Retinal pigment epithelial cell (primary cell): ENCODE results near the gene UGT1A8.

ENCODE experiments used
- DNase-seq: peaks from one replicate; pipeline ENCODE4 v3.0.0-alpha.2; 2010; ENCODE audit warnings: low read depth
- H3K4me3 ChIP-seq: 2 replicates; pipeline ENCODE4 v1.5.1; 2011; ENCODE audit warnings: mild to moderate bottlenecking, low read length, control low read depth, moderate library complexity
- TF ChIP-seq, protein P1 (sequence below): conservative IDR thresholded peaks from 2 replicates; pipeline ENCODE4 v1.5.1; 2011; ENCODE audit warnings: low read depth, low read length, control low read depth, inconsistent platforms

Gene UGT1A8

DNA sequence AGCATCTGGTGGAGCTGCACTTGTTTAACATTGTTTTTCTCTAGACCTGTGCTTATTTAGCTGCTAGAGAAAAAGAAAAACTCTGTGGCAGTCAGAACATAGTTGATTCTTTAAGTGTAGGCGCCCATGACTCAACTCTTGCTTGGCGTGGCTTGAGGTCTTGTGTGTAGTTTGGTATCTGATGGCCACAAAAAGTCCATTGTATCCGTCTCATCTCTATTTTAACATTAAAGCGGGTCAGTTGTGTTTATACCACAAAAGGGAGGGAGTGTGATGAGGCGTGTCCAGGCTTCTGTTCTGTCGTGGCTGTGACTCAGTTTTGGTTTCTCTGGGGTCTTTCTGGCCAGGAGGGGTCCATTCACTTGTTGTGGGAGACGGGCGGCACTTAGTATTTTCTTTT lies 24.2 kb upstream of the UGT1A8 start:
- TF ChIP-seq, protein P1, sequence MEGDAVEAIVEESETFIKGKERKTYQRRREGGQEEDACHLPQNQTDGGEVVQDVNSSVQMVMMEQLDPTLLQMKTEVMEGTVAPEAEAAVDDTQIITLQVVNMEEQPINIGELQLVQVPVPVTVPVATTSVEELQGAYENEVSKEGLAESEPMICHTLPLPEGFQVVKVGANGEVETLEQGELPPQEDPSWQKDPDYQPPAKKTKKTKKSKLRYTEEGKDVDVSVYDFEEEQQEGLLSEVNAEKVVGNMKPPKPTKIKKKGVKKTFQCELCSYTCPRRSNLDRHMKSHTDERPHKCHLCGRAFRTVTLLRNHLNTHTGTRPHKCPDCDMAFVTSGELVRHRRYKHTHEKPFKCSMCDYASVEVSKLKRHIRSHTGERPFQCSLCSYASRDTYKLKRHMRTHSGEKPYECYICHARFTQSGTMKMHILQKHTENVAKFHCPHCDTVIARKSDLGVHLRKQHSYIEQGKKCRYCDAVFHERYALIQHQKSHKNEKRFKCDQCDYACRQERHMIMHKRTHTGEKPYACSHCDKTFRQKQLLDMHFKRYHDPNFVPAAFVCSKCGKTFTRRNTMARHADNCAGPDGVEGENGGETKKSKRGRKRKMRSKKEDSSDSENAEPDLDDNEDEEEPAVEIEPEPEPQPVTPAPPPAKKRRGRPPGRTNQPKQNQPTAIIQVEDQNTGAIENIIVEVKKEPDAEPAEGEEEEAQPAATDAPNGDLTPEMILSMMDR, result no peak
- no peak for DNase-seq
- no peak overlapping the region for H3K4me3 ChIP-seq

DNA sequence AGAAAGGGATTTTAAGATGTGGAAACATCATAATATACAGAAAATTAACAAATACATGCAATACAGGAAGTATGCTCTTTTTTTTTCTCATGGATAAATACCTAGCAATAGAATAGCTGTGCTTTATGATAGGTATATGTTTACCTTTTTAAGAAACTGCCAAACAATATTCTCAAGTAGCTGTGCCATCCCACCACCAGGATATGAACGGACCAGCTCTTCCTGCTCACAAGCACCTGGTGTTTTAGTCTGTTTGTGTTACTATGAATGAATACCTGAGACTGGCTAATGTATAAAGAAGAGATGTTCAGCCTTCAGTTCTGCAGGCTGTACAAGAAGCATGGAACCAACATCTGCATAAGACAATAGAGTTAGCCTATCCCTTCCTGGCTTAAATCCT lies 19.9 kb upstream of the UGT1A8 start:
- TF ChIP-seq, protein P1, result no peak

DNA sequence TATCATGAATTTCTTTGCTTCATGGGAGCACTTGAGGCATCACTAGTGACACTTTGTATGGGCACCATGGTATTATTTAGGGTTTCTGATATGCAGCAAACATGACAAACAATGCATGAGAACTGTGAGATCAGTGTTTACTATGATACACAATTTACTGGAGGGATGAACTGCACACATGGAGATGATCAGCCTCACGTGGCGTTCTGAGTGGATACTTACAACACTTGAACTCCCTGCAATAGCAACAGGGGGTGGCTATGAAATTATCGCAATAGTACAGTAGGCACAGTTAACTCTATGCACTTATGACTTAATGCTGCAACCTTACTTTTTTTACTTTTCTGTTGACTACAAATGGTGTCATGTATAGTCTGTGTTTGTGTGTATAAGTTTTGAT lies 18.5 kb upstream of the UGT1A8 start:
- no peak for DNase-seq
- no peak overlapping the region for H3K4me3 ChIP-seq
- TF ChIP-seq, protein P1, result no peak

More for the DNA sequence above, 19.9 kb upstream of the UGT1A8 start:
- no peak overlapping the region for H3K4me3 ChIP-seq
- DNase-seq, result no peak

DNA sequence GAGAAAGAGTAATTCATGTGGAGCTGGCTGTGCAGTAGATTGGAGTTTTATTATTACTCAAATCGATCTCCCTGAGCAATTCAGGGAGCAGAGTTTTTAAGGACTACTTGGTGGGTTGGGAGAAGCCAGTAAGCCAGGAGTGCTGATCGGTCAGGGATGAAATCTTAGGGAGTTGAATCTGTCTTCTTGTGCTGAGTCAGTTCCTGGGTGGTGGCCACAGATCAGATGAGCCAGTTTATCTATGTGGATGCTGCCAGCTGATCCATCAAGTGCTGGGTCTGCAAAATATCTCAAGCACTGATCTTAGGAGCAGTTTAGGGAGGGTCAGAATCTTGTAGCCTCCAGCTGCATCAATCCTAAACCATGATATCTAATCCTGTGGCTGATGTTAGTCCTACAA lies 17.0 kb upstream of the UGT1A8 start:
- TF ChIP-seq, protein P1, result no peak
- no peak for DNase-seq
- no peak overlapping the region for H3K4me3 ChIP-seq

DNA sequence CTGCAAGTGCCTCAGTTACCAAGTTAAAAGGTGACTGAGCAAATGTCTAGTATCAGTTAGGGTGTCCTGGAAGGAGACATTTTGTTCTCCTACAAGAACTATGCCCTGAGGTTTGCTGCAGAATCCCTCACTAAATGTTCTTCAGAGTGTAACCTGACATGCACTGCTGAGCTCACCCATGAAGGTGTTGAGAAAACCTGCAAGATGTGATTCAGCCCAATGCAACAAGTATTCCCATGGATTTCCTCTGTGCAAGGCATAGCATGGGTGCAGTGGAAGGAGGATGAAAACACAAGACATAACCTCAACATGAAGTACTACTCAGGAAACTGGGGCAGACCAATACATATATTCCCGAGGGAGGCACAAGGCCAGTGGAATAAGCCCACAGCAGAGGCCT lies 15.4 kb upstream of the UGT1A8 start:
- H3K4me3 ChIP-seq, result no peak overlapping the region
- DNase-seq, result no peak
- TF ChIP-seq, protein P1, result no peak

DNA sequence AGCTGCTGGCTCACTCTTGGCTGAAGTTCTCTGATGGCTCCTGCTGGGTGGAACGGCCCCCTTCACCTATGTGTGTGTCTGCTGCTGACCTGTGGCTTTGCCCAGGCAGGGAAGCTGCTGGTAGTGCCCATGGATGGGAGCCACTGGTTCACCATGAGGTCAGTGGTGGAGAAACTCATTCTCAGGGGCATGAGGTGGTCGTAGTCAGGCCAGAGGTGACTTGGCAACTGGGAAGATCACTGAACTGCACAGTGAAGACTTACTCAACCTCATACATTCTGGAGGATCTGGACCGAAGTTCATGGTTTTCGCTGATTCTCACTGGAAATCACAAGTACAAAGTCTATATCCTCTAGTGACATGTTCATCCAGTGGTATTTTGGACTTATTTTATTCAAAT lies 13.9 kb upstream of the UGT1A8 start:
- H3K4me3 ChIP-seq, result no peak overlapping the region
- DNase-seq, result no peak
- TF ChIP-seq, protein P1, result no peak

DNA sequence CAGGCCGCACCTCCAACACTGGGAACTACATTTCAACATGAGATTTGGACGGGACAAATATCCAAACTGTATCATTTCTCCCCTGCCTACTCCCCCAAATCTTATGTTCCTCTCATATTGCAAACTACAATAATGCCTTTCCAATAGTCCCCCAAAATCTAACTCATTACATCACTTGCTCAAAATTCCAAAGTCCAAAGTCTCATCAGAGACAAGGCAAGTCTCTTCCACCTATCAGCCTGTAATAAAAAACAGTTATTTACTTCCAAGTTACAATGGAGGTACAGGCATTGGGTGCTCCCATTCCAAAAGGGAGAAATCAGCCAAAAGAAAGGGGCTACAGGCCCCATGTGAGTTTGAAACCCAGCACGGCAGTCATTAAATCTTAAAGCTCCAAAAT lies 12.6 kb upstream of the UGT1A8 start:
- TF ChIP-seq, protein P1, result no peak
- DNase-seq, result no peak
- H3K4me3 ChIP-seq, result no peak overlapping the region
